Trophoblast cell (in vitro differentiated cells and primary cell): ENCODE results near the gene PFDN1.

ENCODE experiments used
- DNase-seq, 2 donors: peaks; one replicate each; pipeline ENCODE4 v3.0.0-alpha.2; 2016
- H2AFZ ChIP-seq: 2 replicates; pipeline ENCODE4 v1.6.1; 2013; ENCODE audit warnings: low read length, moderate library complexity, mild to moderate bottlenecking; ENCODE audit not compliant: insufficient read depth, poor library complexity
- H2AK5ac ChIP-seq: 2 replicates; pipeline ENCODE4 v1.6.1; 2013; ENCODE audit warnings: mild to moderate bottlenecking, low read length
- H2BK120ac ChIP-seq: 2 replicates; pipeline ENCODE4 v1.6.1; 2013; ENCODE audit warnings: low read length, mild to moderate bottlenecking, moderate library complexity; ENCODE audit not compliant: insufficient read depth, poor library complexity
- H2BK12ac ChIP-seq: 2 replicates; pipeline ENCODE4 v1.6.1; 2013; ENCODE audit warnings: mild to moderate bottlenecking, low read length, moderate library complexity
- H2BK5ac ChIP-seq: 2 replicates; pipeline ENCODE4 v1.6.1; 2013; ENCODE audit warnings: low read length, low read depth, moderate library complexity, mild to moderate bottlenecking; ENCODE audit not compliant: poor library complexity
- H3K14ac ChIP-seq: 2 replicates; pipeline ENCODE4 v1.6.1; 2013; ENCODE audit warnings: mild to moderate bottlenecking, low read length
- H3K18ac ChIP-seq: 2 replicates; pipeline ENCODE4 v1.6.1; 2013; ENCODE audit warnings: mild to moderate bottlenecking, low read length
- H3K23ac ChIP-seq: 2 replicates; pipeline ENCODE4 v1.6.1; 2013; ENCODE audit warnings: low read length
- H3K27ac ChIP-seq: 2 replicates; pipeline ENCODE4 v1.5.1; 2013; ENCODE audit warnings: low read depth, mild to moderate bottlenecking, inconsistent platforms, low read length, moderate library complexity
- H3K27me3 ChIP-seq: 2 replicates; pipeline ENCODE4 v1.6.1; 2013; ENCODE audit warnings: inconsistent platforms, mild to moderate bottlenecking, low read length, moderate library complexity; ENCODE audit not compliant: insufficient read depth
- H3K36me3 ChIP-seq, 2 experiments: 1 replicate in 1 of 2; 2 replicates in 1 of 2; pipeline ENCODE4 v1.6.1; 2013; ENCODE audit warnings: low read length in 2 of 2, mild to moderate bottlenecking in 2 of 2, moderate library complexity in 1 of 2; ENCODE audit not compliant: insufficient read depth in 2 of 2, control insufficient read depth in 1 of 2
- H3K4ac ChIP-seq: 2 replicates; pipeline ENCODE4 v1.6.1; 2013; ENCODE audit warnings: low read depth, mild to moderate bottlenecking, low read length, moderate library complexity
- H3K4me1 ChIP-seq, 2 experiments: 1 replicate in 1 of 2; 2 replicates in 1 of 2; pipeline ENCODE4 v1.6.1; 2013; ENCODE audit warnings: low read length in 2 of 2, mild to moderate bottlenecking in 2 of 2, moderate library complexity in 1 of 2; ENCODE audit not compliant: insufficient read depth in 2 of 2, control insufficient read depth in 1 of 2
- H3K4me2 ChIP-seq: 2 replicates; pipeline ENCODE4 v1.6.1; 2013; ENCODE audit warnings: inconsistent platforms, mild to moderate bottlenecking, low read length, moderate library complexity
- H3K4me3 ChIP-seq: 2 replicates; pipeline ENCODE4 v1.5.1; 2013; ENCODE audit warnings: mild to moderate bottlenecking, low read depth, low read length, inconsistent platforms
- H3K79me1 ChIP-seq: one replicate; pipeline ENCODE4 v1.6.1; 2013; ENCODE audit warnings: low read length
- H3K79me2 ChIP-seq: 2 replicates; pipeline ENCODE4 v1.6.1; 2013; ENCODE audit warnings: low read length, mild to moderate bottlenecking; ENCODE audit not compliant: control insufficient read depth, insufficient read depth, poor library complexity
- H3K9ac ChIP-seq: 2 replicates; pipeline ENCODE4 v1.6.1; 2013; ENCODE audit warnings: mild to moderate bottlenecking, low read length
- H3K9me3 ChIP-seq: 2 replicates; pipeline ENCODE4 v1.6.1; 2013; ENCODE audit warnings: low read depth, mild to moderate bottlenecking, control low read depth, inconsistent platforms, low read length; ENCODE audit not compliant: insufficient read depth
- H4K12ac ChIP-seq: 2 replicates; pipeline ENCODE4 v1.6.1; 2013; ENCODE audit warnings: low read depth, mild to moderate bottlenecking, low read length, moderate library complexity
- H4K8ac ChIP-seq: 2 replicates; pipeline ENCODE4 v1.6.1; 2013; ENCODE audit warnings: low read depth, mild to moderate bottlenecking, low read length, moderate library complexity
- H4K91ac ChIP-seq: one replicate; pipeline ENCODE4 v1.6.1; 2013; ENCODE audit warnings: low read depth, mild to moderate bottlenecking, low read length, moderate library complexity
- WGBS: extraction: QIAGEN DNeasy Blood & Tissue Kit; methylation state at CpG from one replicate; pipeline ENCODE4 v1.1.7; 2013; ENCODE audit warnings: missing lambda C conversion rate; ENCODE audit not compliant: insufficient read length, insufficient coverage; ENCODE audit errors: extremely low coverage; 5-methylcytosine and 5-hydroxymethylcytosine counted together

The PFDN1 gene

GRCh38 chr5:140258016-140258415, 44.9 kb downstream of the PFDN1 start:
- H3K23ac ChIP-seq = no peak overlapping the region
- H3K4ac ChIP-seq = no peak overlapping the region
- H3K9ac ChIP-seq = no peak overlapping the region
- H3K4me3 ChIP-seq = no peak overlapping the region
- no peak overlapping the region for H2AK5ac ChIP-seq
- H4K8ac ChIP-seq = no peak overlapping the region
- no peak overlapping the region for H3K4me2 ChIP-seq
- peaks cover 0 to 7% of the 10 kb centered on the region in 2 experiments for H3K4me1 ChIP-seq
- no peaks in the 10 kb centered on the region for H3K79me1 ChIP-seq
- H2BK120ac ChIP-seq = no peak overlapping the region
- DNase-seq = no peak
- no peak overlapping the region for H2AFZ ChIP-seq
- H3K14ac ChIP-seq = no peak overlapping the region
- H4K91ac ChIP-seq = no peak overlapping the region
- WGBS = no CpG with 5 or more reads among the region's 3 CpGs
- H3K79me2 ChIP-seq = no peaks in the 10 kb centered on the region
- H2BK12ac ChIP-seq = no peak overlapping the region
- H3K9me3 ChIP-seq = no peaks in the 10 kb centered on the region
- H2BK5ac ChIP-seq = no peak overlapping the region
- H3K18ac ChIP-seq = no peak overlapping the region
- no peak overlapping the region for H4K12ac ChIP-seq
- H3K27me3 ChIP-seq = no peaks in the 10 kb centered on the region
- peaks cover 0 to 6% of the 10 kb centered on the region in 2 experiments for H3K36me3 ChIP-seq
- no peak overlapping the region for H3K27ac ChIP-seq

DNA sequence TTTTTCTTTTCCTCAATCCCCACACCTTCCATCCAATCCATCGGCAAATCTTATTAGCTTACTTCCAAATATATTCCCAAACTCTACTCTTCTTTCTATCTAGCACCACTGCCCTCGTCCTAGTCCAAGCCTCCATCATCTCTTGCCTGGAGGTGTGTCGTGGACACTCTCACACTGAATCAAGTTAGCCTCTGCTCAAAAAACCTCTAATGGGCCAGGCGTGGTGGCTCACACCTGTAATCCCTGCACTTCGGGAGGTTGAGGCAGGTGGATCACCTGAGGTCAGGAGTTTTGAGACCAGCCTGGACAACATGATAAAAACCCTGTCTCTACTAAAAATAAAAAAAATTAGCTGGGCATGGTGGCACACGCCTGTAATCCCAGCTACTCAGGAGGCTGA, 46.2 kb downstream of the PFDN1 start:
- Histone ChIP-seq H4K12ac (no peak overlapping the region), H3K23ac (no peak overlapping the region), H3K18ac (no peak overlapping the region), H3K79me2 (no peaks in the 10 kb centered on the region), H2BK12ac (no peak overlapping the region), H3K79me1 (no peaks in the 10 kb centered on the region), H2BK120ac (no peak overlapping the region), H3K14ac (no peak overlapping the region), H3K27ac (no peak overlapping the region), H2AK5ac (no peak overlapping the region), H3K9me3 (no peaks in the 10 kb centered on the region), H2BK5ac (no peak overlapping the region), H3K36me3 (peaks cover 0 to 6% of the 10 kb centered on the region in 2 experiments), H3K4ac (no peak overlapping the region), H3K4me1 (peaks cover 9 to 16% of the 10 kb centered on the region in 2 experiments), H4K8ac (no peak overlapping the region), H3K4me2 (no peak overlapping the region), H3K27me3 (no peaks in the 10 kb centered on the region), H4K91ac (no peak overlapping the region), H2AFZ (no peak overlapping the region), H3K4me3 (no peak overlapping the region), H3K9ac (no peak overlapping the region)
- no peak for DNase-seq
- 100% methylated on average over 2 of the region's 6 CpGs for whole genome bisulfite sequencing

DNA sequence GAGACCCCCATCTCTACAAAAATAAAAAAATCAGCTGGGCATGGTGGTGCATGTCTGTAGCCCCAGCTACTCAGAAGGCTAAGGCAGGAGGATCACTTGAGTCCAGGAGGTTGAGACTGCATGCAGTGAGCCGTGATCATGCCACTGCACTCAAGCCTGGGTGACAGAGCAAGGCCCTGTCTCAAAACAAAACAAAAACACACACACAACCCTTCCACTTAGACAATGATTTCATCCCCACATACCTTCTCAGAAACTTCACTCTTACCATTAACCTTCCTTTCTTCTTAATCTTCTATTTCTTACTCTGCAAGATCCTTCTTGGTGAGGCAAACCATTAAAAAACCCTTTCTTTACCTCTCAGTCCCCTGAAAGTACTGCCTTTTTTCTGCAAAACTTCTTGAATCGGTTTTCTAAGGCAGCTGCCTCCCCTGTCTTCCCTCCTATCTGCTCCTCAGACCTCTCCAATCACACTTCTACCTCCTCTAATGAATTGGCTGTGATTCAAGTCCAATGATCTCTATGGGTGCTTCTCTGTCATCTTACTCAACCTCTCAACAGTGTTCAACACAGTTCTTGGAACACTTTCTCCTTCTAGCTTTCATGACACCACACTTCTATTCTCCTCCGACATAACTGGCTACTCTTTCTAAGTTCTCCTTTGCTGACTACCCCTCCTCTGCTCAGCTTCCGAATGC, 47.3 kb downstream of the PFDN1 start:
- no peak overlapping the region for H4K12ac ChIP-seq
- H2AFZ ChIP-seq = no peak overlapping the region
- no peak overlapping the region for H3K4me3 ChIP-seq
- no peak overlapping the region for H3K14ac ChIP-seq
- H2BK12ac ChIP-seq = no peak overlapping the region
- WGBS = no CpG with 5 or more reads among the region's 4 CpGs
- no peak overlapping the region for H2AK5ac ChIP-seq
- H3K4ac ChIP-seq = no peak overlapping the region
- H3K36me3 ChIP-seq = peaks cover 0 to 6% of the 10 kb centered on the region in 2 experiments
- no peak overlapping the region for H2BK120ac ChIP-seq
- H3K9ac ChIP-seq = no peak overlapping the region
- H3K4me2 ChIP-seq = no peak overlapping the region
- H2BK5ac ChIP-seq = no peak overlapping the region
- H3K79me1 ChIP-seq = no peaks in the 10 kb centered on the region
- H3K79me2 ChIP-seq = no peaks in the 10 kb centered on the region
- no peak overlapping the region for H3K27ac ChIP-seq
- no peaks in the 10 kb centered on the region for H3K27me3 ChIP-seq
- H4K91ac ChIP-seq = no peak overlapping the region
- H3K9me3 ChIP-seq = no peaks in the 10 kb centered on the region
- no peak overlapping the region for H4K8ac ChIP-seq
- no peak overlapping the region for H3K23ac ChIP-seq
- no peak for DNase-seq
- no peak overlapping the region for H3K18ac ChIP-seq
- peaks cover 9 to 18% of the 10 kb centered on the region in 2 experiments for H3K4me1 ChIP-seq

DNA sequence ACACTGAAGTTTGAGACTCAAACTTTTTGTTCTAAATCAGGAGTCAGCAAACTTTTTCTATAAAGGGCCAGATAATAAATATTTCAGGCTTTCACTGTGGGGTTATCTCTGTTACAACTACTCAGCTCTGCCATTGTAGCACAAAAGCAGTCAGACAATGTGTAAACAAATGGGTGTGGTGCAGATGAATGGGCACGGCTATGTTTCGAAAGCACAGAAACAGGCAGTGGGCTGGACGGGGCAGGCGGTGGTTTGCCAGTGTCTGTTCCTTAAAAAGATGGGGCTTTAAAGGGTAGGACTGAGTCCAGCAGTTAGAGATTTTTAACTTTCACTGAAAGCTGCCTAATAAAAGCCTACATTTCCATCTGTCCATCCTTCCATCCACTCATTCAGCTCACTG, 48.9 kb downstream of the PFDN1 start:
- Histone ChIP-seq H2AK5ac (no peak overlapping the region), H4K12ac (no peak overlapping the region), H4K91ac (no peak overlapping the region), H3K27me3 (no peaks in the 10 kb centered on the region), H3K14ac (no peak overlapping the region), H3K4me2 (no peak overlapping the region), H2BK12ac (no peak overlapping the region), H3K4me1 (peaks cover 11 to 17% of the 10 kb centered on the region in 2 experiments), H2AFZ (no peak overlapping the region), H3K36me3 (peaks cover 0 to 6% of the 10 kb centered on the region in 2 experiments), H3K23ac (no peak overlapping the region), H3K18ac (no peak overlapping the region), H2BK5ac (no peak overlapping the region), H3K9me3 (no peaks in the 10 kb centered on the region), H3K4ac (no peak overlapping the region), H3K27ac (no peak overlapping the region), H2BK120ac (no peak overlapping the region), H3K79me1 (no peaks in the 10 kb centered on the region), H3K9ac (no peak overlapping the region), H4K8ac (no peak overlapping the region), H3K79me2 (no peaks in the 10 kb centered on the region), H3K4me3 (no peak overlapping the region)
- WGBS = no CpG with 5 or more reads among the region's 4 CpGs
- no peak for DNase-seq
